GM23338 (cell line): Measurements from ENCODE around the gene TANGO6.

ENCODE experiments used
- EZH2 ChIP-seq: fragments of 200-600 bp; sonication (generic); IDR thresholded peaks from one replicate; pipeline ENCODE4 v1.8.0; 2017; ENCODE audit warnings: antibody characterized with exemption, mild to moderate bottlenecking, low read depth; ENCODE audit not compliant: unreplicated experiment
- EZH2phosphoT487 ChIP-seq: fragments of 200-600 bp; sonication (generic); IDR thresholded peaks from one replicate; pipeline ENCODE4 v1.8.1; 2018; ENCODE audit warnings: antibody characterized with exemption; ENCODE audit not compliant: unreplicated experiment
- JUNB ChIP-seq: IDR thresholded peaks from one replicate; pipeline ENCODE4 v1.6.1; 2016; ENCODE audit warnings: antibody characterized with exemption; ENCODE audit not compliant: unreplicated experiment
- POLR2AphosphoS5 ChIP-seq: IDR thresholded peaks from 2 replicates; pipeline ENCODE4 v1.6.1; 2016; ENCODE audit warnings: antibody characterized with exemption, low read depth
- TF ChIP-seq, protein P1 (sequence below), 2 experiments: fragments of 200-600 bp in 1 of 2; sonication (generic) in 1 of 2; conservative IDR thresholded peaks; 2 replicates each; pipeline versions ENCODE4 v1.5.1 to v1.6.1; 2016 to 2017; ENCODE audit warnings: antibody characterized with exemption in 2 of 2, low read depth in 2 of 2, mild to moderate bottlenecking in 2 of 2, moderate library complexity in 1 of 2
- TF ChIP-seq, protein P2 (sequence below): IDR thresholded peaks from one replicate; pipeline ENCODE4 v1.6.1; 2018; ENCODE audit warnings: antibody characterized with exemption; ENCODE audit not compliant: unreplicated experiment

DNA sequence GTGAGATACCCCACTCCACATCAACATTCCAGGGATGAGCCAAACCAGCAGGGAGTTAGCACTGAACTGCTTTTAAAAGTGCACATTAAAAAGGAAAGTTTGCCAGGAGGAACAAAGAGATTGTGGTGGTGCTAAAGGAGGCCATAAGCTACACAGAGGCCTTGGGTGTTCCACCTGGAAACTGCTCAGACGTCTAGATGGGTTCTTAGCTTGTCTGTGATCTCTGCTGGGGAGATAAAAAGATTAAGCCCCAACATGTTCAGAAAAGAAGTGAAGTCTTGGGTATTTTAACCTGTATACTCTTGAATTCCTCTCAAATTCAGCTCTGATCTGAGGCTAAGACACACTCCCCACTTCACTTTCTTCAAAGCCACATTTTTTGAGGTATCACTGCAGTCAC is 272.5 kb downstream of the TANGO6 start:
- TF ChIP-seq, protein P1, sequence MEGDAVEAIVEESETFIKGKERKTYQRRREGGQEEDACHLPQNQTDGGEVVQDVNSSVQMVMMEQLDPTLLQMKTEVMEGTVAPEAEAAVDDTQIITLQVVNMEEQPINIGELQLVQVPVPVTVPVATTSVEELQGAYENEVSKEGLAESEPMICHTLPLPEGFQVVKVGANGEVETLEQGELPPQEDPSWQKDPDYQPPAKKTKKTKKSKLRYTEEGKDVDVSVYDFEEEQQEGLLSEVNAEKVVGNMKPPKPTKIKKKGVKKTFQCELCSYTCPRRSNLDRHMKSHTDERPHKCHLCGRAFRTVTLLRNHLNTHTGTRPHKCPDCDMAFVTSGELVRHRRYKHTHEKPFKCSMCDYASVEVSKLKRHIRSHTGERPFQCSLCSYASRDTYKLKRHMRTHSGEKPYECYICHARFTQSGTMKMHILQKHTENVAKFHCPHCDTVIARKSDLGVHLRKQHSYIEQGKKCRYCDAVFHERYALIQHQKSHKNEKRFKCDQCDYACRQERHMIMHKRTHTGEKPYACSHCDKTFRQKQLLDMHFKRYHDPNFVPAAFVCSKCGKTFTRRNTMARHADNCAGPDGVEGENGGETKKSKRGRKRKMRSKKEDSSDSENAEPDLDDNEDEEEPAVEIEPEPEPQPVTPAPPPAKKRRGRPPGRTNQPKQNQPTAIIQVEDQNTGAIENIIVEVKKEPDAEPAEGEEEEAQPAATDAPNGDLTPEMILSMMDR (conservative IDR thresholded peaks at IDR 0.05; ENCODE audit: low read depth in 2 of 2) = no peak
- TF ChIP-seq POLR2AphosphoS5 (no peak), EZH2phosphoT487 (no peak), EZH2 (no peak), JUNB (no peak)
- TF ChIP-seq, protein P2, sequence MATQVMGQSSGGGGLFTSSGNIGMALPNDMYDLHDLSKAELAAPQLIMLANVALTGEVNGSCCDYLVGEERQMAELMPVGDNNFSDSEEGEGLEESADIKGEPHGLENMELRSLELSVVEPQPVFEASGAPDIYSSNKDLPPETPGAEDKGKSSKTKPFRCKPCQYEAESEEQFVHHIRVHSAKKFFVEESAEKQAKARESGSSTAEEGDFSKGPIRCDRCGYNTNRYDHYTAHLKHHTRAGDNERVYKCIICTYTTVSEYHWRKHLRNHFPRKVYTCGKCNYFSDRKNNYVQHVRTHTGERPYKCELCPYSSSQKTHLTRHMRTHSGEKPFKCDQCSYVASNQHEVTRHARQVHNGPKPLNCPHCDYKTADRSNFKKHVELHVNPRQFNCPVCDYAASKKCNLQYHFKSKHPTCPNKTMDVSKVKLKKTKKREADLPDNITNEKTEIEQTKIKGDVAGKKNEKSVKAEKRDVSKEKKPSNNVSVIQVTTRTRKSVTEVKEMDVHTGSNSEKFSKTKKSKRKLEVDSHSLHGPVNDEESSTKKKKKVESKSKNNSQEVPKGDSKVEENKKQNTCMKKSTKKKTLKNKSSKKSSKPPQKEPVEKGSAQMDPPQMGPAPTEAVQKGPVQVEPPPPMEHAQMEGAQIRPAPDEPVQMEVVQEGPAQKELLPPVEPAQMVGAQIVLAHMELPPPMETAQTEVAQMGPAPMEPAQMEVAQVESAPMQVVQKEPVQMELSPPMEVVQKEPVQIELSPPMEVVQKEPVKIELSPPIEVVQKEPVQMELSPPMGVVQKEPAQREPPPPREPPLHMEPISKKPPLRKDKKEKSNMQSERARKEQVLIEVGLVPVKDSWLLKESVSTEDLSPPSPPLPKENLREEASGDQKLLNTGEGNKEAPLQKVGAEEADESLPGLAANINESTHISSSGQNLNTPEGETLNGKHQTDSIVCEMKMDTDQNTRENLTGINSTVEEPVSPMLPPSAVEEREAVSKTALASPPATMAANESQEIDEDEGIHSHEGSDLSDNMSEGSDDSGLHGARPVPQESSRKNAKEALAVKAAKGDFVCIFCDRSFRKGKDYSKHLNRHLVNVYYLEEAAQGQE = no peak
